Measurements from ENCODE around the gene SOX6. TPM values are rescaled to one million over a fixed set of nuclear protein-coding genes. Genes with fewer than 3 reads are reported as not detected.

Gene SOX6
- total RNA-seq, 6 donors from 2014 or later = 2.9 to 21.0 (median 4.9) TPM

- DNase-seq (no peak), ATAC-seq (ENCODE audit: low FRiP score in 2 of 2) (no peak)
- H3K4me3 ChIP-seq = no peak overlapping the region
- TF ChIP-seq POLR2AphosphoS5 (IDR thresholded peaks at IDR 0.05) (no peak), POLR2A (IDR thresholded peaks at IDR 0.05) (no peak), CTCF (IDR thresholded peaks at IDR 0.05) (no peak), EP300 (IDR thresholded peaks at IDR 0.05) (no peak)
- no peaks in the 10 kb centered on the region for H3K36me3 ChIP-seq
- no peaks in the 10 kb centered on the region for H3K9me3 ChIP-seq
- no peak overlapping the region for H3K27ac ChIP-seq
- 49 to 66% methylated on average over 3 of the region's 3 CpGs for WGBS, 2 donors
- H3K4me1 ChIP-seq = peaks cover 0 to 9% (median 0%) of the 10 kb centered on the region in 4 donors
- no peaks in the 10 kb centered on the region for H3K27me3 ChIP-seq
These were observed 160.7 kb downstream of the SOX6 start for GRCh38 chr11:16195651-16196050.

- H3K27me3 ChIP-seq = no peaks in the 10 kb centered on the region
- 43 to 51% methylated on average over 2 of the region's 2 CpGs for WGBS, 2 donors
- H3K9me3 ChIP-seq = no peaks in the 10 kb centered on the region
- ATAC-seq (ENCODE audit: low FRiP score in 2 of 2) (no peak), DNase-seq (no peak)
- no peak overlapping the region for H3K27ac ChIP-seq
- TF ChIP-seq EP300 (IDR thresholded peaks at IDR 0.05) (no peak), CTCF (IDR thresholded peaks at IDR 0.05) (no peak), POLR2A (IDR thresholded peaks at IDR 0.05) (no peak), POLR2AphosphoS5 (IDR thresholded peaks at IDR 0.05) (no peak)
- no peak overlapping the region for H3K4me3 ChIP-seq
- H3K36me3 ChIP-seq = no peaks in the 10 kb centered on the region
- H3K4me1 ChIP-seq = peaks cover 0 to 9% (median 0%) of the 10 kb centered on the region in 4 donors
These were observed 161.8 kb downstream of the SOX6 start for GRCh38 chr11:16194566-16194965.

- Histone ChIP-seq H3K36me3 (no peaks in the 10 kb centered on the region), H3K27ac (no peak overlapping the region), H3K4me3 (no peak overlapping the region), H3K4me1 (peaks cover 0 to 9% (median 0%) of the 10 kb centered on the region in 4 donors), H3K9me3 (no peaks in the 10 kb centered on the region), H3K27me3 (no peaks in the 10 kb centered on the region)
- DNase-seq (no peak), ATAC-seq (ENCODE audit: low FRiP score in 2 of 2) (no peak)
- 63 to 70% methylated on average over 1 of the region's 1 CpG for WGBS, 2 donors
- TF ChIP-seq CTCF (IDR thresholded peaks at IDR 0.05) (no peak), POLR2A (IDR thresholded peaks at IDR 0.05) (no peak), POLR2AphosphoS5 (IDR thresholded peaks at IDR 0.05) (no peak), EP300 (IDR thresholded peaks at IDR 0.05) (no peak)
These were observed 162.4 kb downstream of the SOX6 start for GRCh38 chr11:16193897-16194381.

GRCh38 chr11:16191868-16192240 is 164.5 kb downstream of the SOX6 start:
- no peaks in the 10 kb centered on the region for H3K9me3 ChIP-seq
- H3K36me3 ChIP-seq = no peaks in the 10 kb centered on the region
- no peak overlapping the region for H3K4me3 ChIP-seq
- no peak for ATAC-seq (ENCODE audit: low FRiP score in 2 of 2)
- TF ChIP-seq POLR2A (IDR thresholded peaks at IDR 0.05) = no peak
- TF ChIP-seq EP300 (IDR thresholded peaks at IDR 0.05) = no peak
- no peak for DNase-seq
- H3K27me3 ChIP-seq = no peaks in the 10 kb centered on the region
- no peak overlapping the region for H3K27ac ChIP-seq
- peaks cover 0 to 9% (median 0%) of the 10 kb centered on the region in 4 donors for H3K4me1 ChIP-seq
- WGBS, 2 donors = 71 to 72% methylated on average over 4 of the region's 4 CpGs

- peaks cover 0 to 9% (median 0%) of the 10 kb centered on the region in 4 donors for H3K4me1 ChIP-seq
- ATAC-seq (ENCODE audit: low FRiP score in 2 of 2) = no peak
- H3K36me3 ChIP-seq = no peaks in the 10 kb centered on the region
- no peaks in the 10 kb centered on the region for H3K9me3 ChIP-seq
- H3K27ac ChIP-seq = no peak overlapping the region
- H3K27me3 ChIP-seq = no peaks in the 10 kb centered on the region
- no peak for DNase-seq
- WGBS, 2 donors = 68 to 88% methylated on average over 5 of the region's 5 CpGs
- no peak overlapping the region for H3K4me3 ChIP-seq
- no peak for TF ChIP-seq POLR2A (IDR thresholded peaks at IDR 0.05)
- no peak for TF ChIP-seq POLR2AphosphoS5 (IDR thresholded peaks at IDR 0.05)
- TF ChIP-seq EP300 (IDR thresholded peaks at IDR 0.05) = no peak
- TF ChIP-seq CTCF (IDR thresholded peaks at IDR 0.05) = no peak
These were observed 165.0 kb downstream of the SOX6 start for GRCh38 chr11:16191212-16191867.
